IMR-90 (cell line): ENCODE data around the gene SEPTIN5. TPM values are rescaled to one million over a fixed set of nuclear protein-coding genes. Genes with fewer than 3 reads are reported as not detected.

Experiments
- ATAC-seq: fragments of 200-7000 bp; cut with Tn5 transposase; 2 replicates; pipeline ENCODE4 v1.9.1; 2020; ENCODE audit warnings: low read depth, mild to moderate bottlenecking, moderate library complexity
- BruUV-seq: library from RNA; stranded (reverse); fragments of 400-500 nt; replicated peaks from 2 replicates; lab custom pipeline; 2021; lab: Mats Ljungman, UMichigan
- CTCF ChIA-PET: fragments of 300-600 bp; formaldehyde crosslinking; extraction: SDS; loops from one replicate; lab custom pipeline; 2021; ENCODE audit warnings: antibody characterized with exemption; lab: Yijun Ruan, JAX
- POLR2A ChIA-PET: fragments of 300-600 bp; sonication (Branson Sonifier 250); formaldehyde crosslinking; loops from one replicate; lab custom pipeline; 2022; ENCODE audit warnings: antibody characterized with exemption; ENCODE audit not compliant: unreplicated experiment; lab: Charles Lee
- DNase-seq: peaks from one replicate; pipeline ENCODE4 v3.0.0; 2013
- H2AFZ ChIP-seq: replicated peaks from 2 replicates; pipeline ENCODE3; 2013; ENCODE audit warnings: low read length, mild to moderate bottlenecking; ENCODE audit not compliant: poor library complexity
- H2AK5ac ChIP-seq: 2 replicates; pipeline ENCODE4 v1.6.1; 2013; ENCODE audit warnings: low read depth, low read length, inconsistent platforms
- H2AK9ac ChIP-seq: replicated peaks from 2 replicates; pipeline ENCODE3; 2013; ENCODE audit warnings: mild to moderate bottlenecking, low read depth, low read length, moderate library complexity; ENCODE audit not compliant: poor library complexity
- H2BK120ac ChIP-seq: 2 replicates; pipeline ENCODE4 v1.6.1; 2013; ENCODE audit warnings: low read depth, low read length, inconsistent platforms
- H2BK15ac ChIP-seq: 3 replicates; pipeline ENCODE4 v1.6.1; 2013; ENCODE audit warnings: low read depth, low read length, inconsistent platforms
- H2BK20ac ChIP-seq: 2 replicates; pipeline ENCODE4 v1.6.1; 2013; ENCODE audit warnings: low read depth, mild to moderate bottlenecking, inconsistent platforms, low read length, moderate library complexity
- H2BK5ac ChIP-seq: 2 replicates; pipeline ENCODE4 v1.6.1; 2013; ENCODE audit warnings: mild to moderate bottlenecking, low read depth, low read length, inconsistent platforms; ENCODE audit not compliant: poor library complexity, severe bottlenecking
- H3K14ac ChIP-seq: replicated peaks from 2 replicates; pipeline ENCODE4 v1.6.1; 2013; ENCODE audit warnings: low read depth, low read length, inconsistent platforms
- H3K18ac ChIP-seq: 2 replicates; pipeline ENCODE4 v1.6.1; 2013; ENCODE audit warnings: low read depth, low read length, control low read depth
- H3K23ac ChIP-seq: 2 replicates; pipeline ENCODE4 v1.6.1; 2013; ENCODE audit warnings: low read depth, low read length, inconsistent platforms
- H3K27ac ChIP-seq: 2 replicates; pipeline ENCODE4 v1.5.1; 2013; ENCODE audit warnings: mild to moderate bottlenecking, control low read depth, low read length; ENCODE audit not compliant: insufficient read depth
- H3K27me3 ChIP-seq: 2 replicates; pipeline ENCODE4 v1.6.1; 2013; ENCODE audit warnings: low read length; ENCODE audit not compliant: control insufficient read depth, insufficient read depth
- H3K36me3 ChIP-seq: 2 replicates; pipeline ENCODE4 v1.6.1; 2013; ENCODE audit warnings: low read length, mixed read lengths; ENCODE audit not compliant: control insufficient read depth, insufficient read depth
- H3K4ac ChIP-seq: 2 replicates; pipeline ENCODE4 v1.6.1; 2013; ENCODE audit warnings: low read depth, low read length, inconsistent platforms
- H3K4me1 ChIP-seq: 2 replicates; pipeline ENCODE4 v1.6.1; 2013; ENCODE audit warnings: low read length, mixed read lengths; ENCODE audit not compliant: control insufficient read depth, insufficient read depth
- H3K4me2 ChIP-seq: 2 replicates; pipeline ENCODE4 v1.6.1; 2013; ENCODE audit warnings: low read depth, mild to moderate bottlenecking, control low read depth, low read length, moderate library complexity
- H3K4me3 ChIP-seq: 2 replicates; pipeline ENCODE4 v1.5.1; 2013; ENCODE audit warnings: low read depth, mild to moderate bottlenecking, control low read depth, low read length, moderate library complexity; ENCODE audit not compliant: insufficient read depth
- H3K56ac ChIP-seq: 2 replicates; pipeline ENCODE4 v1.6.1; 2013; ENCODE audit warnings: low read length, inconsistent platforms; ENCODE audit not compliant: insufficient read depth; ENCODE audit errors: extremely low read depth
- H3K79me1 ChIP-seq, 2 experiments: 2 replicates each; pipeline ENCODE4 v1.6.1; 2013; ENCODE audit warnings: low read length in 2 of 2, inconsistent platforms in 1 of 2, low read depth in 1 of 2
- H3K9ac ChIP-seq: 2 replicates; pipeline ENCODE4 v1.6.1; 2013; ENCODE audit warnings: low read depth, low read length, control low read depth
- H3K9me1 ChIP-seq: 2 replicates; pipeline ENCODE4 v1.6.1; 2013; ENCODE audit warnings: low read length, inconsistent platforms; ENCODE audit not compliant: insufficient read depth
- H3K9me3 ChIP-seq: 2 replicates; pipeline ENCODE4 v1.6.1; 2013; ENCODE audit warnings: low read length; ENCODE audit not compliant: control insufficient read depth, insufficient read depth
- H4K20me1 ChIP-seq: 2 replicates; pipeline ENCODE4 v1.6.1; 2013; ENCODE audit warnings: low read length, inconsistent platforms; ENCODE audit not compliant: insufficient read depth
- H4K5ac ChIP-seq: 2 replicates; pipeline ENCODE4 v1.6.1; 2013; ENCODE audit warnings: mild to moderate bottlenecking, low read depth, low read length, control low read depth
- H4K8ac ChIP-seq, 2 experiments: 2 replicates each; pipeline ENCODE4 v1.6.1; 2013; ENCODE audit warnings: low read depth in 2 of 2, low read length in 2 of 2, control low read depth in 1 of 2, inconsistent platforms in 1 of 2
- H4K91ac ChIP-seq: 2 replicates; pipeline ENCODE4 v1.6.1; 2013; ENCODE audit warnings: low read depth, low read length, inconsistent platforms; ENCODE audit not compliant: insufficient read depth
- CEBPB ChIP-seq: IDR thresholded peaks from 2 replicates; pipeline ENCODE4 v1.6.1; 2012; ENCODE audit warnings: low read depth, low read length, improper control_type of control experiment
- ELK1 ChIP-seq: fragments of 150-350 bp; IDR thresholded peaks from 2 replicates; pipeline ENCODE4 v1.6.1; 2016; ENCODE audit warnings: low read depth, mild to moderate bottlenecking, low read length, moderate library complexity, borderline replicate concordance
- FOS ChIP-seq: fragments of 150-350 bp; IDR thresholded peaks from 2 replicates; pipeline ENCODE4 v1.6.1; 2016; ENCODE audit warnings: low read depth, low read length
- MAFK ChIP-seq: IDR thresholded peaks from 2 replicates; pipeline ENCODE4 v1.6.1; 2012; ENCODE audit warnings: low read depth, low read length, improper control_type of control experiment
- MAZ ChIP-seq: IDR thresholded peaks from 2 replicates; pipeline ENCODE4 v1.6.1; 2012; ENCODE audit warnings: low read depth, mild to moderate bottlenecking, low read length, improper control_type of control experiment, moderate library complexity, borderline replicate concordance
- MXI1 ChIP-seq: IDR thresholded peaks from 2 replicates; pipeline ENCODE4 v1.6.1; 2012; ENCODE audit warnings: low read depth, mild to moderate bottlenecking, low read length, moderate library complexity, borderline replicate concordance
- POLR2A ChIP-seq: IDR thresholded peaks from 2 replicates; pipeline ENCODE4 v1.6.1; 2012; ENCODE audit warnings: mild to moderate bottlenecking, low read depth, low read length
- RCOR1 ChIP-seq: IDR thresholded peaks from 2 replicates; pipeline ENCODE4 v1.6.1; 2012; ENCODE audit warnings: mild to moderate bottlenecking, low read length, improper control_type of control experiment; ENCODE audit not compliant: insufficient replicate concordance
- RFX5 ChIP-seq: IDR thresholded peaks from 2 replicates; pipeline ENCODE4 v1.8.0; 2012; ENCODE audit warnings: low read depth, mild to moderate bottlenecking, low read length, moderate library complexity
- SMC3 ChIP-seq: fragments of 150-350 bp; IDR thresholded peaks from 2 replicates; pipeline ENCODE4 v1.6.1; 2016; ENCODE audit warnings: low read depth, mild to moderate bottlenecking, antibody characterized with exemption, low read length, moderate library complexity
- WGBS, 2 experiments: methylation state at CpG; one replicate each; pipeline versions ENCODE4 v1.1.5 to v1.1.7; 2013; ENCODE audit warnings: missing lambda C conversion rate in 2 of 2; ENCODE audit not compliant: insufficient read length in 1 of 2; ENCODE audit errors: extremely low coverage in 2 of 2; 5-methylcytosine and 5-hydroxymethylcytosine counted together
- dilution Hi-C: fragments of 300-500 bp; cut with HindIII; formaldehyde crosslinking; loops from one replicate; pipeline ENCODE4 v1.14.3; 2018; ENCODE audit warnings: low sequenced_read_pairs; ENCODE audit not compliant: unreplicated experiment
- in situ Hi-C: fragments of 300-500 bp; cut with MboI; formaldehyde crosslinking; loops from 3 replicates; pipeline ENCODE4 v1.14.3; 2019; ENCODE audit warnings: low sequenced_read_pairs, inconsistent platforms, mixed read lengths
- intact Hi-C: fragments of 100-400 bp; cut with micrococcal nuclease; formaldehyde crosslinking; loops from 2 replicates; pipeline ENCODE4 v1.10.0; 2022
- polyA plus RNA-seq, 3 experiments: library from polyadenylated mRNA; depleted of rRNA; stranded (reverse); fragments of >200 nt; gene quantifications; 2 replicates each; pipeline ENCODE4 v1.2.3, GENCODE V29; 2012; ENCODE audit warnings: low replicate concordance in 1 of 3
- total RNA-seq: library from RNA; depleted of rRNA; stranded (reverse); fragments of >200 nt; gene quantifications from 2 replicates; pipeline ENCODE4 v1.2.3, GENCODE V29; 2012
- TF ChIP-seq, protein P1 (sequence below): fragments of 150-350 bp; IDR thresholded peaks from 2 replicates; pipeline ENCODE4 v1.6.1; 2017; ENCODE audit warnings: mild to moderate bottlenecking, antibody characterized with exemption, low read length, low read depth
- TF ChIP-seq, protein P2 (sequence below): conservative IDR thresholded peaks from 2 replicates; pipeline ENCODE4 v1.5.1; 2012; ENCODE audit warnings: mild to moderate bottlenecking, low read depth, low read length, improper control_type of control experiment

Gene SEPTIN5
- total and polyA plus RNA-seq, 2 of the 4 experiments (the other 2 are of a cell fraction): 16.8 to 20.7 TPM

- ChIA-PET POLR2A (no interaction called here), CTCF (interaction anchor here (0.7 kb wide), 1 partner anchor 57 kb away, joined by 3 read pairs; no protein-coding TSS in a partner anchor)
- Histone ChIP-seq H2BK5ac (no peak overlapping the region), H3K36me3 (no peaks in the 10 kb centered on the region), H3K4me3 (no peak overlapping the region), H3K9ac (no peak overlapping the region), H3K4me1 (no peaks in the 10 kb centered on the region; the same call in 1 of the 2 replicates), H3K14ac (no peak overlapping the region), H2BK15ac (no peak overlapping the region), H4K91ac (no peak overlapping the region), H3K27me3 (peaks cover 31% of the 10 kb centered on the region), H3K23ac (no peak overlapping the region), H3K9me1 (no peaks in the 10 kb centered on the region; the same call in 1 of the 2 replicates), H3K9me3 (peaks cover 2% of the 10 kb centered on the region; the same call in 1 of the 2 replicates), H3K79me1 (no peaks in the 10 kb centered on the region), H3K18ac (no peak overlapping the region), H2AK9ac (no peak overlapping the region), H2AK5ac (no peak overlapping the region), H2BK120ac (no peak overlapping the region), H2AFZ (no peak overlapping the region), H4K5ac (no peak overlapping the region), H3K27ac (no peak overlapping the region), H3K56ac (no peak overlapping the region), H2BK20ac (no peak overlapping the region), H4K20me1 (no peaks in the 10 kb centered on the region), H3K4ac (no peak overlapping the region), H3K4me2 (no peak overlapping the region), H4K8ac (no peak overlapping the region)
- WGBS, 2 experiments: 69% methylated on average over 5 of the region's 7 CpGs; no CpG with 5 or more reads in 1 of the 2 experiments
- TF ChIP-seq ELK1 (no peak), CEBPB (no peak), RCOR1 (no peak), RFX5 (no peak), FOS (no peak), MAZ (no peak), POLR2A (no peak), SMC3 (no peak), MXI1 (no peak), MAFK (no peak)
- TF ChIP-seq, protein P1, sequence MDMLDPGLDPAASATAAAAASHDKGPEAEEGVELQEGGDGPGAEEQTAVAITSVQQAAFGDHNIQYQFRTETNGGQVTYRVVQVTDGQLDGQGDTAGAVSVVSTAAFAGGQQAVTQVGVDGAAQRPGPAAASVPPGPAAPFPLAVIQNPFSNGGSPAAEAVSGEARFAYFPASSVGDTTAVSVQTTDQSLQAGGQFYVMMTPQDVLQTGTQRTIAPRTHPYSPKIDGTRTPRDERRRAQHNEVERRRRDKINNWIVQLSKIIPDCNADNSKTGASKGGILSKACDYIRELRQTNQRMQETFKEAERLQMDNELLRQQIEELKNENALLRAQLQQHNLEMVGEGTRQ: no peak
- TF ChIP-seq, protein P2, sequence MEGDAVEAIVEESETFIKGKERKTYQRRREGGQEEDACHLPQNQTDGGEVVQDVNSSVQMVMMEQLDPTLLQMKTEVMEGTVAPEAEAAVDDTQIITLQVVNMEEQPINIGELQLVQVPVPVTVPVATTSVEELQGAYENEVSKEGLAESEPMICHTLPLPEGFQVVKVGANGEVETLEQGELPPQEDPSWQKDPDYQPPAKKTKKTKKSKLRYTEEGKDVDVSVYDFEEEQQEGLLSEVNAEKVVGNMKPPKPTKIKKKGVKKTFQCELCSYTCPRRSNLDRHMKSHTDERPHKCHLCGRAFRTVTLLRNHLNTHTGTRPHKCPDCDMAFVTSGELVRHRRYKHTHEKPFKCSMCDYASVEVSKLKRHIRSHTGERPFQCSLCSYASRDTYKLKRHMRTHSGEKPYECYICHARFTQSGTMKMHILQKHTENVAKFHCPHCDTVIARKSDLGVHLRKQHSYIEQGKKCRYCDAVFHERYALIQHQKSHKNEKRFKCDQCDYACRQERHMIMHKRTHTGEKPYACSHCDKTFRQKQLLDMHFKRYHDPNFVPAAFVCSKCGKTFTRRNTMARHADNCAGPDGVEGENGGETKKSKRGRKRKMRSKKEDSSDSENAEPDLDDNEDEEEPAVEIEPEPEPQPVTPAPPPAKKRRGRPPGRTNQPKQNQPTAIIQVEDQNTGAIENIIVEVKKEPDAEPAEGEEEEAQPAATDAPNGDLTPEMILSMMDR: no peak
- dilution Hi-C loops (no loop called here), intact Hi-C loops (no loop called here), in situ Hi-C loops (no loop called here)
- BruUV-seq: no TSS peak
- ATAC-seq: no peak
- no peak for DNase-seq
Observed at GRCh38 chr22:19686946-19687345, 27.4 kb upstream of the SEPTIN5 start.
